Activated CD4-positive, alpha-beta memory T cell treated with anti-CD3 and anti-CD28 coated beads for 36 hours (primary cell): ENCODE results near the gene CRACDL. TPM values are rescaled to one million over a fixed set of nuclear protein-coding genes. Genes with fewer than 3 reads are reported as not detected.

Experiments
- CTCF ChIA-PET: fragments of 350-600 bp; sonication (Branson Sonifier 250); formaldehyde crosslinking; loops from one replicate; lab custom pipeline; 2021; ENCODE audit warnings: antibody characterized with exemption, inconsistent platforms; lab: Charles Lee
- POLR2A ChIA-PET: fragments of 350-600 bp; sonication (Branson Sonifier 250); formaldehyde crosslinking; loops from one replicate; lab custom pipeline; 2021; ENCODE audit warnings: antibody characterized with exemption; lab: Charles Lee
- DNase-seq: peaks from one replicate; pipeline ENCODE4 v3.0.0-alpha.2; 2020
- H3K27ac Mint-ChIP-seq: one replicate; pipeline ENCODE4 v1.8.0; 2021; ENCODE audit warnings: mixed read lengths
- H3K27me3 Mint-ChIP-seq: one replicate; pipeline ENCODE4 v1.8.0; 2021; ENCODE audit warnings: mixed read lengths
- H3K36me3 Mint-ChIP-seq: one replicate; pipeline ENCODE4 v1.8.0; 2021; ENCODE audit warnings: mixed read lengths
- H3K4me1 Mint-ChIP-seq: one replicate; pipeline ENCODE4 v1.8.0; 2021; ENCODE audit warnings: low read depth, mixed read lengths
- H3K4me3 Mint-ChIP-seq: one replicate; pipeline ENCODE4 v1.8.0; 2021; ENCODE audit warnings: mild to moderate bottlenecking, mixed read lengths
- H3K9me3 Mint-ChIP-seq: one replicate; pipeline ENCODE4 v1.8.0; 2021; ENCODE audit warnings: mixed read lengths
- intact Hi-C: fragments of 100-400 bp; cut with micrococcal nuclease; formaldehyde crosslinking; loops from one replicate; pipeline ENCODE4 v1.15.1; 2023
- total RNA-seq, 2 experiments: library from RNA; stranded (reverse); gene quantifications; one replicate each; pipeline ENCODE4 v1.2.3, GENCODE V29; 2021

Gene CRACDL
- total RNA-seq, 2 experiments from 2014 or later: 0.12 to 0.31 TPM

DNA sequence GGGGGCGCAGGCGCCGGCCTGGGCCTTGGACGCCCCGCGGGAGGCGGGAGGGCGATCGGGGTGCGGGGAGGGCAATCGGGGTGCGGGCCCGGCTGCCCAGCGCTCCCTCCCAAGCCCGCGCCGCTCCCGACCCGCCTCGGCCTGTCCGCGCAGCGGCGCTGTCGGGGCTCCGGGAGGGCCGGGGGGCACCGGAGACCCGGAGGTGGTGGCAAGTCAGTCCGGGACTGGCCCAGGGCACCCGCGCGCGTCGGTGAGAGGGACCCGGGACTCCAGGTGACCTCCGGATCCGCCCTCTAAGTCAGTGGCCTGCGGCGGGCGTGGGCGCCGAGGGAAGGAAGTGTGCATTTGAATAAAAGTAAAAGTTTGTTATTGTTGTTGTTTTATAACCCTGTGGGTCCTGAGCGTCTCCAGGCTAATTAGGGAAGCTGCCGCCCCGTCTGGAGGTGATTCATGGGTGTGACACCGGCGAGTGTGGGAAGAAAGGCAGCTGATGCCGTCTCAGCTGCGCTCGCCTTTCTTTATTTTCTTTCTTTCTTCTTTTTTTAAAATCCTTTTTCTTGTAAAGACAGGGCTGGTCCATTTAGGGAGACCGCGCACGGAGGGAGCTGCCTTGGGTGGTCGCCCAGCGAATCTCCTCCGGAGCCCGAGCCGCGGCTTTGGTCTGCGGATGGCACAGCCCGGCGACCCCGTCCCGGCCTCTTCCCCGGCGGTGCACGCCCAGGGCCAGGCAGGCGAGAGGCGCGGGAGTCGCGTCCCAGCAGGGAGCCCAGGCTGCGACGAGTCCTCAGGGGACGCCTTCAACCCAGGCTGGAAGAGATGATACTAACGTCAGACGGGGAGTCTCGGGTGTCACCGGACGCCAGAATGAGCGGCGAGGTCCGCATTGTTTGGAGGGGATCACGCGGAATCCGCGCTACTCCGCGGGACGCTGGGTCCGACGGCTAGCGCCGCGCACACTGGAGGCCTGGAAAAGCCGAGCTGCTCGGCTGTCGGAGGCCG lies 627 bp upstream of the CRACDL start:
- intact Hi-C loops: loop anchor here (10.0 kb wide), 2 partner anchors 128 to 302 kb away; no protein-coding TSS in a partner anchor

DNA sequence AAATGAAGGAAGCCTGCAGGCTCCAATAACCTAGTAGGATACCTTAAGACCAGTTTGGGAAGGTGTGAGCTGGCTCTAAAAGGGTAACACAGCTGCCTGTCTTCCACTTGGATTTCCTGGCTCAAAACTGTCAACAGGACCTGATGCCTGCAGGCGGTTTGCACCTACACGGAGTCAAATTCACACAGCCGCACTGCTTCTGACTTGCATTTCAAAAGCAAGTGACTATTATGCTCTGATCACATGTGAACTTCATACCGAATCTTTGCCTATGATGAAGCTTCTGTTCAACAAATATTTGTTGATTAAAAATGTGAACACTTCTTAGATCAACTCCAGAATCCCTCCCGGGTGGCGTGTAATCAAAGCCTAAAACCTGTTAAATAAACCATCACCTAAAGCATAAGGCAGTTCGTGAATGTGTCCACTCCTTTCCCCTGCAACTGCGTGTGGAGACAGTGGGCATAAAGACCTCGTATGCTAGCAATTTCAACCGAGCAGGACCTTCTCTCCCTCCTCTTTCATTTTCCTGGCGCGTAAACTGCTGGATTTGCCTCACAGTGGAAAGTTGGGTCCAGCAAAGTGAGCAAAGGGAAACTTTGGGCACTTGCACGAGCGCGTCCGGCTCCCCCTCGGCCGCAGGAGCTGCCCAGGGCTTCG lies 784 bp downstream of the CRACDL start:
- peaks cover 42% of the 10 kb centered on the region for H3K27me3 Mint-ChIP-seq
- H3K4me1 Mint-ChIP-seq: peaks cover 3% of the 10 kb centered on the region
- no peaks in the 10 kb centered on the region for H3K9me3 Mint-ChIP-seq
- H3K36me3 Mint-ChIP-seq: no peaks in the 10 kb centered on the region
- CTCF ChIA-PET: interaction anchor here (1.3 kb wide), 1 partner anchor 243 kb away, joined by 3 read pairs; no protein-coding TSS in a partner anchor
- DNase-seq: no peak
- no peak overlapping the region for H3K27ac Mint-ChIP-seq
- intact Hi-C loops: loop anchor here (10.0 kb wide), 2 partner anchors 130 to 300 kb away; no protein-coding TSS in a partner anchor
- H3K4me3 Mint-ChIP-seq: peak overlapping the region; percentile 21
- POLR2A ChIA-PET: no interaction called here

More for the DNA sequence above, 627 bp upstream of the CRACDL start:
- POLR2A ChIA-PET: no interaction called here
- H3K4me1 Mint-ChIP-seq: peaks cover 3% of the 10 kb centered on the region
- no peak overlapping the region for H3K27ac Mint-ChIP-seq
- CTCF ChIA-PET: interaction anchor here (0.5 to 1.3 kb wide), 4 partner anchors 132 to 287 kb away, joined by 3 to 6 read pairs (median 3); no protein-coding TSS in a partner anchor
- no peaks in the 10 kb centered on the region for H3K9me3 Mint-ChIP-seq
- DNase-seq: peak; percentile 52
- no peaks in the 10 kb centered on the region for H3K36me3 Mint-ChIP-seq
- peak overlapping the region; percentile 53 for H3K4me3 Mint-ChIP-seq
- H3K27me3 Mint-ChIP-seq: peaks cover 42% of the 10 kb centered on the region

DNA sequence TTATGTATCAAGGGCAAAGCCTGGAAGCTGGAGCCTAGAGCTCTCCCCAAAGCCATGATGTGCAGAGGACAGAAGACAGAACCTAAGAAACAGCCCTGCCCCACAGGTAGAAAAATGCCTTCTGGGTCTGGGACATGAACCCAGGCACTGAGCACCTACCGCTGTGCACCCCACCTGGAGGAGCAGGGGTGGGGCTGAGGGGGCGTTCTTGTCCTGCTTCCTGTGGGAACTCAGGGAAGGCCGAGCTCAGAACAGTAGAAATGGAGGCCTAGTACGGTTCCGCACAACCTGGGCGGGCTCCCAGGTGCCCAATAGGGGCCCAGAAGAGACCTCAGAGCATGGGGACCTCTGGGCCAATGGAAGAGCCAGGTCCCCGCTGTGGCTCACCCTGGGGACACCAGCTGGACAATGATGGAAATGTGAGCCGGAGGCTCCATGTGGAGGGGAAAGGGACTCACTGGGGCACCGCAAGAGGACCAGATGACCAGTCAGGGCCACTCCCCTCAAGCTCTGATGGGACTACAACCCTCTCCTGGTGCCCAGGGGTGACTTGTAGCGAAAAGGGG lies 3.2 kb downstream of the CRACDL start:
- DNase-seq: no peak
- H3K27ac Mint-ChIP-seq: no peak overlapping the region
- H3K9me3 Mint-ChIP-seq: no peaks in the 10 kb centered on the region
- intact Hi-C loops: loop anchor here (10.0 kb wide), 2 partner anchors 132 to 298 kb away; no protein-coding TSS in a partner anchor
- H3K36me3 Mint-ChIP-seq: no peaks in the 10 kb centered on the region
- H3K27me3 Mint-ChIP-seq: peaks cover 31% of the 10 kb centered on the region
- peaks cover 3% of the 10 kb centered on the region for H3K4me1 Mint-ChIP-seq
- ChIA-PET POLR2A (no interaction called here), CTCF (interaction anchor here (0.9 kb wide), 1 partner anchor 284 kb away, joined by 3 read pairs; no protein-coding TSS in a partner anchor)
- H3K4me3 Mint-ChIP-seq: no peak overlapping the region

DNA sequence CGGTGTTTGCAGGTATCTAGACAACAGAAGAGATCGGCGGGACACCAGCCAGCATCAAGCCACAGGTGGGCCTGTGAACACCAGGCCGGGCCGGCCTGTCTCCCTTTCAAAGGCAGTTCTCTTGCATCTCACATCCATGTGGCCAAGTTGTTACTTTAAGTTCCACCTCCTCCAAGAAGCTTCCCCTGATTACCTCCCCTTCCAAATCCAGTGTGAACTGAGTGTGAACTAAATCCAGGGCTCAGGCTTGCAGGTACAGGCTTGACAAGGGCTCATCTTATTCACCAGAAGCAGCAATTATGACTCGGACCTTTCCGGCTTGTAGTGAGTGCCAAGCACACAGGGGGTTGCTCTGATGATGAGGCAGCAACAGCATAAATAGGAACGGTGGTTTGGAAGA lies 3.9 kb downstream of the CRACDL start:
- CTCF ChIA-PET: interaction anchor here (0.9 kb wide), 1 partner anchor 283 kb away, joined by 3 read pairs; no protein-coding TSS in a partner anchor
- intact Hi-C loops: loop anchor here (10.0 kb wide), 2 partner anchors 133 to 297 kb away; no protein-coding TSS in a partner anchor
- POLR2A ChIA-PET: no interaction called here
- Mint-ChIP-seq H3K36me3 (no peaks in the 10 kb centered on the region), H3K9me3 (no peaks in the 10 kb centered on the region), H3K4me1 (peaks cover 3% of the 10 kb centered on the region), H3K27ac (no peak overlapping the region), H3K4me3 (no peak overlapping the region), H3K27me3 (peaks cover 25% of the 10 kb centered on the region)
- no peak for DNase-seq

DNA sequence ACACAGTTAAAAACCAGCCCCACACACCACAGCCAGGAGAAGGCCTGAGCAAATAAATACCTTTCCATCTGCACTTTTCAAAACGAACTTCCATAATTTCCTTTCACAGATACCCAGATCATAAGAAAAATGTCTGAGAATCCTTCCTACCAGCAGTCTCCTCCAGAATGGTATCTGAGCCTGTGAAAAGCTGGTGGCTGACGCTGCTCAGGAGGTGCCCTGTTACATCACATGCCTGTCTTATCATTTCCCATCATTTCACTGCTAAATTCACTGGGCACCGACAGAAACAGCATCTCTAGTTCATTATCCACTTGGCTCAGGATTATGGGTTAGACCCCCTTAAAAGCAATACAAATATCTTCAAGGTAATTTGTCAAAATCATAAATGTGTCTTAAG lies 4.4 kb downstream of the CRACDL start:
- H3K9me3 Mint-ChIP-seq: no peaks in the 10 kb centered on the region
- H3K4me1 Mint-ChIP-seq: peaks cover 3% of the 10 kb centered on the region
- DNase-seq: no peak
- no peak overlapping the region for H3K4me3 Mint-ChIP-seq
- ChIA-PET CTCF (no interaction called here), POLR2A (no interaction called here)
- intact Hi-C loops: loop anchor here (10.0 kb wide), 2 partner anchors 133 to 297 kb away; no protein-coding TSS in a partner anchor
- H3K27me3 Mint-ChIP-seq: peaks cover 25% of the 10 kb centered on the region
- H3K27ac Mint-ChIP-seq: no peak overlapping the region
- no peaks in the 10 kb centered on the region for H3K36me3 Mint-ChIP-seq

DNA sequence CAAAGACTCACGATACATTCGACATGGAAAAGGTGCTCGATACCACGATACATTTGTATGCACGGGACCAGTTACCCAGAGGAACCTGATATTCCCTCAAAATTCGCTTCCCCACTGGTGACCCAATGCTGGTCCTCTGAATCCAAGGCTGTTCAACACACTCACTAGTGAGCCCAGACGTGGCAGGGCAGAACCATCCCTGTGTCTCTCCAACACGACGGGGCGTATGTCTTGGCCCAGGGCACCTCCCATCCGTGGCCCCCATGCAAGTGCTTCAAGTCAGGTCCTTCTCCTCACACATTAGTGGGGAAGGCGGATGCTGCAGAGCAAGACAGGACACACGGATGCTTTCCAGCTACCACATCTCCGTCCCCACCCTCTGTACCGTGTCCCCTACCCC lies 6.1 kb downstream of the CRACDL start:
- CTCF ChIA-PET: no interaction called here
- POLR2A ChIA-PET: no interaction called here
- intact Hi-C loops: loop anchor here (10.0 kb wide), 2 partner anchors 135 to 295 kb away; no protein-coding TSS in a partner anchor

DNA sequence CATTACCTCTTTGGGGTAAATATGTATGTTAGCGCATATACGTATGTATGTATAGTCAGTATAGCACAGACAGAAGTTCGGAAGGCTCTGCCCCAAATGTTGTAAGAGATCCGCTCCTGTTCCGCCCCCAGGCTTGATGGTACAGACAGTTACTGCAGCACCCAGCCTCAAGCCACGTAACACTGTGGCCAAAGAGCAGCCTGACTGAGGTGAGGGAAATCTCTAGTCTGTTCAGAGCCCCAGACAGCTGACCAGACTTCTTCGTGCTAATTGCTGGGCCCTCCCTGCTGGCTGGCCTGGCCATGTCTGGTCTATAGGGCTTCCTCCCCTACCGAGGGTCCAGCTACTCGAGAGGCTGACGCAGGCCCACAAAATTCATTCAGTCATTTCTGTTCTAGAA lies 7.8 kb downstream of the CRACDL start:
- no peaks in the 10 kb centered on the region for H3K9me3 Mint-ChIP-seq
- ChIA-PET CTCF (no interaction called here), POLR2A (no interaction called here)
- peaks cover 13% of the 10 kb centered on the region for H3K27me3 Mint-ChIP-seq
- no peak overlapping the region for H3K4me3 Mint-ChIP-seq
- no peak for DNase-seq
- H3K27ac Mint-ChIP-seq: no peak overlapping the region
- intact Hi-C loops: no loop called here
- no peaks in the 10 kb centered on the region for H3K4me1 Mint-ChIP-seq
- H3K36me3 Mint-ChIP-seq: no peaks in the 10 kb centered on the region

More for the DNA sequence above, 6.1 kb downstream of the CRACDL start:
- Mint-ChIP-seq H3K4me3 (no peak overlapping the region), H3K36me3 (no peaks in the 10 kb centered on the region), H3K27me3 (peaks cover 22% of the 10 kb centered on the region), H3K4me1 (no peaks in the 10 kb centered on the region), H3K27ac (no peak overlapping the region), H3K9me3 (no peaks in the 10 kb centered on the region)
- DNase-seq: no peak

DNA sequence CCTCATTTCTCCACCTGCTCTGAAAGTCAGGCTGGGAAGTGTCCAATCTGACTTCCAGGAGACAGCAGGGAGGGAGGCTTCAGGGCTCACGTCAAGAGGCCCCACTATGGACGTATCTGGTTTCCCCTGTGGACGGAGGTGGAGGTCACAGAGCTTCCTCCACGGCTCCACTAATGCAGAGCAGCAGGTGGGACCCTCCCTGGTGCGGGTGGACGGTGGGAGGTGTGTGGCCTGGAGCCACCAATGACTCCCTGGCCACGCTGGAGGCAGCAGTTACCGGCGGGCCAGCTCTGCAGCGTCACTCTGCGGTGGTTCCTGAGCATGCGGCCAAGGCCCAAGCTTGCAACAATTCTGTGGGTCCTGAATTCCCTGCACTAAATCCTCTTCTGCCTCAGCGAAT lies 9.0 kb downstream of the CRACDL start:
- H3K4me1 Mint-ChIP-seq: no peaks in the 10 kb centered on the region

DNA sequence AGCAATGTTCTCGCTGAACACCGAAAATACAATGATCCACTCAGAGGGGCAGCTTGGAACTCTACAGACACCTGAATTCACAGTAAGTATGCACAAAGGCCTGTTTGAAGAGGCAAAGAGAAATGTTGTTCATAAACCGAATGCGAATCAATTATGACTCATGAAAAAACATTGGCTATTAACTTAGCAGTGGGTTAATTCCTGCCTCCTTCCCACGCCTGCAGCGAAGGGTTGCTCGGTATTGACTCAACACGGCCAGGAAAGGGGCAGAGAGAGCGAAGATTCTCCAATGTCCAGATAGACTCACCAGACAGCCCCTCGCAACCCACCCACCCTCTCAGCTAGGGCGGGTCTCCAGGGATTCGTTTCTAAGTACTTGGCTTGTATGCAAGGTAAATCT lies 9.4 kb downstream of the CRACDL start:
- H3K27me3 Mint-ChIP-seq: peaks cover 11% of the 10 kb centered on the region
- H3K27ac Mint-ChIP-seq: no peak overlapping the region
- no peaks in the 10 kb centered on the region for H3K9me3 Mint-ChIP-seq
- ChIA-PET POLR2A (no interaction called here), CTCF (no interaction called here)
- H3K36me3 Mint-ChIP-seq: no peaks in the 10 kb centered on the region
- H3K4me3 Mint-ChIP-seq: no peak overlapping the region
- H3K4me1 Mint-ChIP-seq: no peaks in the 10 kb centered on the region
- DNase-seq: no peak
- intact Hi-C loops: no loop called here

More for the DNA sequence above, 9.0 kb downstream of the CRACDL start:
- DNase-seq: no peak
- intact Hi-C loops: no loop called here
- H3K9me3 Mint-ChIP-seq: no peaks in the 10 kb centered on the region
- POLR2A ChIA-PET: no interaction called here
- no peaks in the 10 kb centered on the region for H3K36me3 Mint-ChIP-seq
- CTCF ChIA-PET: no interaction called here
- peaks cover 10% of the 10 kb centered on the region for H3K27me3 Mint-ChIP-seq
- no peak overlapping the region for H3K27ac Mint-ChIP-seq
- no peak overlapping the region for H3K4me3 Mint-ChIP-seq

DNA sequence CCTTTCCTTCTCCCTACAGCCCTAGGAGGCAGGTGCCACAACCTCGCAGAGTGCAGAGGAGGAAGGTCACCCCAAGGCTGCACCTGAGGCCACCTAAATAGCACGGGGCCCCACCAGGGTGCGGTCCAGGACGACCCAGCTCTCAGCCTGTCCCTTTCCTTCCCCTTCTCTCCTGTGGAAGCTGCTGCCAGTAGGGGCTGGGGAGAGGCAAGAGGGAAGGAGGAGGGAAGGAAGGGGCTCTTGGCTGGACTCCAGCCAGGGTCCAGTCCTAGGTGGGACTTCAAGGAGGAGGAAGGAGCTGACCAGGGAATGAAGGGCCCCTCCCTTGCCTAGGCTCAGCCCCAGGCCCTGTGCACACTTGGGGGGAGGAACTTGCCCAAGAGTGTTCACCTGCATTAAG lies 11.1 kb downstream of the CRACDL start:
- H3K9me3 Mint-ChIP-seq: no peaks in the 10 kb centered on the region
- no peak for DNase-seq
- intact Hi-C loops: no loop called here
- peaks cover 21% of the 10 kb centered on the region for H3K27me3 Mint-ChIP-seq
- no peaks in the 10 kb centered on the region for H3K4me1 Mint-ChIP-seq
- H3K27ac Mint-ChIP-seq: no peak overlapping the region
- H3K36me3 Mint-ChIP-seq: no peaks in the 10 kb centered on the region
- no peak overlapping the region for H3K4me3 Mint-ChIP-seq
- ChIA-PET POLR2A (no interaction called here), CTCF (interaction anchor here (1.1 kb wide), 1 partner anchor 255 kb away, joined by 3 read pairs; no protein-coding TSS in a partner anchor)

DNA sequence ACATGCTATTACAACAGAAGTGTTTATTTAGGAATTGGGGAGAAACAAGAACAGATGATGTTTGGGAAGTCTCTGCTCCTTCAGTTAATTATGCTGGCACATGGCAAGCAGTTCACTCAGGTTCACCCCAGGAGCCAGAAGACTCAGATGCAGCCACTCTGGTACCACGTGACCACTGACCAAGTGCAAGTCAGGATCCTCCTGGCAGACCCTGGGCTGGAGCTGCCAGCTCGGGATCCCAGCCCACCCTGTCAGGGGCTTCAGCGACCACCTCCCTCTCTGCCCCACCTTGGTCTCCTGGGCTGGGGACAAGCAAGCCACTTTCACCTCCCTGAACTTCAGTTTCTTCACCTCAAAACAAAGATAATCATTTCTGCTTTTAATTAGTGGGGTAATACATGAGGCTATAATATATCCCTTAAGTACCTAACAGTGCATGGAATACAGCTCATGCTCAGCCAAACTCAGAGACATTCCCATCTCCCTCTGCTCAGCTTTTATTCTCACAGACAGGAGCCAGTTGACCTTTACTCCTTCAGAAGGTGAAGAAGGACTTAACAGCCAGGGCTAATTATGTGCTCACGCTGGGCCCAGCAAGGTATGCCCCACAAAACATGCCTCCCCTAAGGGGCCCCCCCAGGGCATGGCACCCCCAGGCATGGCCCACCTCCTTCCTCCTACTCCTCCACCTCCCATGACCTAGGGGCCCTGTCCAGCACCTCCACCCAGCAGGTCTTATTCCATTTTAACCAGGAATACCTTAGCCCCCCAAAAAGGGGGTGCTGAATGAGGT lies 11.8 kb downstream of the CRACDL start:
- DNase-seq: no peak
- peaks cover 21% of the 10 kb centered on the region for H3K27me3 Mint-ChIP-seq
- no peaks in the 10 kb centered on the region for H3K9me3 Mint-ChIP-seq
- H3K36me3 Mint-ChIP-seq: no peaks in the 10 kb centered on the region
- intact Hi-C loops: no loop called here
- H3K4me3 Mint-ChIP-seq: no peak overlapping the region
- ChIA-PET CTCF (no interaction called here), POLR2A (no interaction called here)
- no peaks in the 10 kb centered on the region for H3K4me1 Mint-ChIP-seq
- no peak overlapping the region for H3K27ac Mint-ChIP-seq
